22Rv1 (cell line): ENCODE data around the gene KRTAP3-2.

Experiments used
- ZFX ChIP-seq: fragments of 450-650 bp; IDR thresholded peaks from 2 replicates; pipeline ENCODE4 v1.6.1; 2017; ENCODE audit warnings: antibody characterized with exemption, borderline replicate concordance
- TF ChIP-seq, protein P1 (sequence below): fragments of 450-650 bp; IDR thresholded peaks from 2 replicates; pipeline ENCODE4 v1.5.1; 2017; ENCODE audit warnings: mild to moderate bottlenecking

DNA sequence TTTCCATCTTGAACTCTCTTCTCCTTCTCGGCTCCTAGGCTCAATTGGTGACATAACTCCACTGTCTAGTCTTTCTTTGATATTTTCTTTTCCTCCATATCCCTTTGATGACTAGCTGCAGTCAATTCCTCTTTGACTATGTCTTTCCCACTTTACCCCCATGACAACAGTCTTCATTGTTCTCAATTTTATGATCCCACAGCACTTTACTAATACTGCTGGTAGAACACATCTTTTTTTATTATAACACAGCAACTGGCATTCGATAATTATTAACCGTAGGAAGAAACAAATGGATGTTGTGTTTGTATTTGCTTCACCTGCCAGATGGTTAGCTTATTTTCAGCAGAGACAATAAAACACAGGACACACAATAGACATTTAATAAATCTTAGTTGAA lies 7.0 kb downstream of the KRTAP3-2 start:
- TF ChIP-seq, protein P1, sequence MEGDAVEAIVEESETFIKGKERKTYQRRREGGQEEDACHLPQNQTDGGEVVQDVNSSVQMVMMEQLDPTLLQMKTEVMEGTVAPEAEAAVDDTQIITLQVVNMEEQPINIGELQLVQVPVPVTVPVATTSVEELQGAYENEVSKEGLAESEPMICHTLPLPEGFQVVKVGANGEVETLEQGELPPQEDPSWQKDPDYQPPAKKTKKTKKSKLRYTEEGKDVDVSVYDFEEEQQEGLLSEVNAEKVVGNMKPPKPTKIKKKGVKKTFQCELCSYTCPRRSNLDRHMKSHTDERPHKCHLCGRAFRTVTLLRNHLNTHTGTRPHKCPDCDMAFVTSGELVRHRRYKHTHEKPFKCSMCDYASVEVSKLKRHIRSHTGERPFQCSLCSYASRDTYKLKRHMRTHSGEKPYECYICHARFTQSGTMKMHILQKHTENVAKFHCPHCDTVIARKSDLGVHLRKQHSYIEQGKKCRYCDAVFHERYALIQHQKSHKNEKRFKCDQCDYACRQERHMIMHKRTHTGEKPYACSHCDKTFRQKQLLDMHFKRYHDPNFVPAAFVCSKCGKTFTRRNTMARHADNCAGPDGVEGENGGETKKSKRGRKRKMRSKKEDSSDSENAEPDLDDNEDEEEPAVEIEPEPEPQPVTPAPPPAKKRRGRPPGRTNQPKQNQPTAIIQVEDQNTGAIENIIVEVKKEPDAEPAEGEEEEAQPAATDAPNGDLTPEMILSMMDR: no peak
- TF ChIP-seq ZFX: no peak
